Cardiac muscle cell (in vitro differentiated cells and primary cell): ENCODE data around the gene EIF5B. TPM values are rescaled to one million over a fixed set of nuclear protein-coding genes. Genes with fewer than 3 reads are reported as not detected.
"Not testable (repeated sequence)": the region's sequence is repeated elsewhere in the genome, so short reads cannot be mapped to it uniquely, and the experiment has no call there.

Experiments used
- DNase-seq, 2 donors: peaks; one replicate each; pipeline versions ENCODE4 v3.0.0 to v3.0.0-alpha.2; 2010 to 2017; ENCODE audit warnings: low read depth in 1 of 2, low spot score in 1 of 2
- H3K27ac ChIP-seq: fragments of 200-600 bp; sonication (generic); 2 replicates; pipeline ENCODE4 v1.5.1; 2016
- H3K27me3 ChIP-seq: fragments of 200-600 bp; sonication (generic); 2 replicates; pipeline ENCODE4 v1.6.0; 2016; ENCODE audit warnings: control low read depth
- H3K36me3 ChIP-seq: fragments of 200-600 bp; sonication (generic); 2 replicates; pipeline ENCODE4 v1.5.1; 2016; ENCODE audit warnings: control low read depth
- H3K4me1 ChIP-seq: fragments of 200-600 bp; sonication (generic); 2 replicates; pipeline ENCODE4 v1.8.1; 2017; ENCODE audit warnings: low read depth, mild to moderate bottlenecking, mixed run types
- H3K4me3 ChIP-seq: fragments of 200-600 bp; sonication (generic); 2 replicates; pipeline ENCODE4 v1.5.1; 2016; ENCODE audit warnings: mild to moderate bottlenecking
- H3K9me3 ChIP-seq: fragments of 200-600 bp; sonication (generic); 2 replicates; pipeline ENCODE4 v1.5.1; 2017; ENCODE audit warnings: low read depth, mild to moderate bottlenecking, control low read depth
- polyA plus RNA-seq: library from polyadenylated mRNA; unstranded; fragments of >200 nt; fragmentation: Nextera tagmentation; extraction: Ambion mirVana; gene quantifications from 2 replicates; pipeline ENCODE4 v1.2.1, GENCODE V29; 2016
- total RNA-seq: library from RNA; depleted of rRNA; stranded (reverse); fragments of >200 nt; gene quantifications from 2 replicates; pipeline ENCODE4 v1.2.3, GENCODE V29; 2016
- TF ChIP-seq, protein P1 (sequence below): IDR thresholded peaks from 2 replicates; pipeline ENCODE4 v1.5.1; 2012; ENCODE audit warnings: low read depth, mild to moderate bottlenecking, low read length

EIF5B gene, protein sequence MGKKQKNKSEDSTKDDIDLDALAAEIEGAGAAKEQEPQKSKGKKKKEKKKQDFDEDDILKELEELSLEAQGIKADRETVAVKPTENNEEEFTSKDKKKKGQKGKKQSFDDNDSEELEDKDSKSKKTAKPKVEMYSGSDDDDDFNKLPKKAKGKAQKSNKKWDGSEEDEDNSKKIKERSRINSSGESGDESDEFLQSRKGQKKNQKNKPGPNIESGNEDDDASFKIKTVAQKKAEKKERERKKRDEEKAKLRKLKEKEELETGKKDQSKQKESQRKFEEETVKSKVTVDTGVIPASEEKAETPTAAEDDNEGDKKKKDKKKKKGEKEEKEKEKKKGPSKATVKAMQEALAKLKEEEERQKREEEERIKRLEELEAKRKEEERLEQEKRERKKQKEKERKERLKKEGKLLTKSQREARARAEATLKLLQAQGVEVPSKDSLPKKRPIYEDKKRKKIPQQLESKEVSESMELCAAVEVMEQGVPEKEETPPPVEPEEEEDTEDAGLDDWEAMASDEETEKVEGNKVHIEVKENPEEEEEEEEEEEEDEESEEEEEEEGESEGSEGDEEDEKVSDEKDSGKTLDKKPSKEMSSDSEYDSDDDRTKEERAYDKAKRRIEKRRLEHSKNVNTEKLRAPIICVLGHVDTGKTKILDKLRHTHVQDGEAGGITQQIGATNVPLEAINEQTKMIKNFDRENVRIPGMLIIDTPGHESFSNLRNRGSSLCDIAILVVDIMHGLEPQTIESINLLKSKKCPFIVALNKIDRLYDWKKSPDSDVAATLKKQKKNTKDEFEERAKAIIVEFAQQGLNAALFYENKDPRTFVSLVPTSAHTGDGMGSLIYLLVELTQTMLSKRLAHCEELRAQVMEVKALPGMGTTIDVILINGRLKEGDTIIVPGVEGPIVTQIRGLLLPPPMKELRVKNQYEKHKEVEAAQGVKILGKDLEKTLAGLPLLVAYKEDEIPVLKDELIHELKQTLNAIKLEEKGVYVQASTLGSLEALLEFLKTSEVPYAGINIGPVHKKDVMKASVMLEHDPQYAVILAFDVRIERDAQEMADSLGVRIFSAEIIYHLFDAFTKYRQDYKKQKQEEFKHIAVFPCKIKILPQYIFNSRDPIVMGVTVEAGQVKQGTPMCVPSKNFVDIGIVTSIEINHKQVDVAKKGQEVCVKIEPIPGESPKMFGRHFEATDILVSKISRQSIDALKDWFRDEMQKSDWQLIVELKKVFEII
- total RNA-seq: 13.4 and 14.5 TPM in 2 replicates
- 23.0 and 25.2 TPM in 2 replicates for polyA plus RNA-seq

GRCh38 chr2:99337113-99338028, at the start of gene EIF5B:
TSS of gene EIF5B (plus strand) at chr2:99337389. CDS start at chr2:99337555, 166 bp downstream.
- no peaks in the 10 kb centered on the region for H3K27me3 ChIP-seq
- peaks cover 5% of the 10 kb centered on the region for H3K36me3 ChIP-seq
- DNase-seq: peak; percentile 97 to 98
- H3K4me3 ChIP-seq: peak within 1 kb of the TSS; percentile 94
- peak within 1 kb of the TSS; percentile 89 for H3K27ac ChIP-seq
- no peaks in the 10 kb centered on the region for H3K9me3 ChIP-seq
- H3K4me1 ChIP-seq: peaks cover 17% of the 10 kb centered on the region
- TF ChIP-seq, protein P1, sequence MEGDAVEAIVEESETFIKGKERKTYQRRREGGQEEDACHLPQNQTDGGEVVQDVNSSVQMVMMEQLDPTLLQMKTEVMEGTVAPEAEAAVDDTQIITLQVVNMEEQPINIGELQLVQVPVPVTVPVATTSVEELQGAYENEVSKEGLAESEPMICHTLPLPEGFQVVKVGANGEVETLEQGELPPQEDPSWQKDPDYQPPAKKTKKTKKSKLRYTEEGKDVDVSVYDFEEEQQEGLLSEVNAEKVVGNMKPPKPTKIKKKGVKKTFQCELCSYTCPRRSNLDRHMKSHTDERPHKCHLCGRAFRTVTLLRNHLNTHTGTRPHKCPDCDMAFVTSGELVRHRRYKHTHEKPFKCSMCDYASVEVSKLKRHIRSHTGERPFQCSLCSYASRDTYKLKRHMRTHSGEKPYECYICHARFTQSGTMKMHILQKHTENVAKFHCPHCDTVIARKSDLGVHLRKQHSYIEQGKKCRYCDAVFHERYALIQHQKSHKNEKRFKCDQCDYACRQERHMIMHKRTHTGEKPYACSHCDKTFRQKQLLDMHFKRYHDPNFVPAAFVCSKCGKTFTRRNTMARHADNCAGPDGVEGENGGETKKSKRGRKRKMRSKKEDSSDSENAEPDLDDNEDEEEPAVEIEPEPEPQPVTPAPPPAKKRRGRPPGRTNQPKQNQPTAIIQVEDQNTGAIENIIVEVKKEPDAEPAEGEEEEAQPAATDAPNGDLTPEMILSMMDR: peak; percentile 77

- H3K27ac ChIP-seq: no peak overlapping the region
Observed at GRCh38 chr2:99297994-99298393, 39.2 kb upstream of the EIF5B start.

GRCh38 chr2:99299580-99299979, 37.6 kb upstream of the EIF5B start:
- DNase-seq: no peak
- Histone ChIP-seq H3K36me3 (no peaks in the 10 kb centered on the region), H3K27me3 (no peaks in the 10 kb centered on the region), H3K4me1 (no peaks in the 10 kb centered on the region), H3K27ac (no peak overlapping the region), H3K4me3 (no peak overlapping the region), H3K9me3 (no peaks in the 10 kb centered on the region)
- TF ChIP-seq, protein P1: no peak

More at GRCh38 chr2:99297994-99298393, 39.2 kb upstream of the EIF5B start:
- H3K4me3 ChIP-seq: no peak overlapping the region
- no peaks in the 10 kb centered on the region for H3K4me1 ChIP-seq
- H3K36me3 ChIP-seq: no peaks in the 10 kb centered on the region
- TF ChIP-seq, protein P1: no peak
- peak in 1 of 2 donors; percentile 29 for DNase-seq
- H3K27me3 ChIP-seq: no peaks in the 10 kb centered on the region
- H3K9me3 ChIP-seq: no peaks in the 10 kb centered on the region

GRCh38 chr2:99301097-99301496, 36.1 kb upstream of the EIF5B start, which contains the start of gene LYG1:
TSS of gene LYG1 (minus strand) at chr2:99301197. CDS start at chr2:99295670, 5,527 bp downstream.
- H3K27ac ChIP-seq, H3K4me3 ChIP-seq, H3K9me3 ChIP-seq, H3K4me1 ChIP-seq, DNase-seq, H3K27me3 ChIP-seq, H3K36me3 ChIP-seq: not testable (repeated sequence)

DNA sequence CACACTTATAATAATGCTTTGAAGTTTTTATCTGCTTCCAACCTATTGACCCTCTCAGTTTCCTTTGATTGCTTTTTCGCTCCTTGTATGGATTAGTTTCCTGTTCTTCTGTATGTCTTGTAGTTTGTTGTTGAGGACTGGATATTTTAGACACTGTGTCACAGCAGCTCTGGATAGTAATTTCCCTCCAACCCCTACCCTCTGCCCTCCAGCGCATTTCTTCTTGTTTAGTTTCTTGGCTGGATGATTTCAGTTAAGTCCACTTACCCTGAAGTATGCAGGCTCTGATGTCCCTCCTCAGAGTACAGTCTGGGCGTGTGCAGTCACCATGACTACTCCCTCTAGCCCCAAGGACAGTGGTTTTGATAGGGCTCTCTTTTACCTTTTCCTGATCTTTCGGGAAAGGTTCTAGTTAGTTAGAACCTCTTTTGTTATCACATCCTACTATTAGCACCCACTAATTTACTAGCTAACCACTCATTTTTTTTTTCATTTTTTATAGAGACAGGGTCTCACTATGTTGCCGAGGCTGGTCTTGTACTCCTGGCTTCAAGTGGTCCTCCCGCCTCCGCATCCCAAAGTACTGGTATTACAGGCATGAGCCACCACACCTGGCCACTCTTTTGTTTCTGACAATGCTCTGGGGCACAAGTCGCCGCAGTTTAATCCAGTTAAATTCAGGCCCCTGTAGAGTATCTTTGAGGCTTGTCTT, 19.9 kb upstream of the EIF5B start:
- TF ChIP-seq, protein P1: no peak
- Histone ChIP-seq H3K4me3 (no peak overlapping the region), H3K27me3 (no peaks in the 10 kb centered on the region), H3K27ac (no peak overlapping the region), H3K9me3 (no peaks in the 10 kb centered on the region), H3K36me3 (peaks cover 37% of the 10 kb centered on the region), H3K4me1 (no peaks in the 10 kb centered on the region)
- no peak for DNase-seq

- peaks cover 40% of the 10 kb centered on the region for H3K36me3 ChIP-seq
- not testable (repeated sequence) for H3K4me1 ChIP-seq, H3K4me3 ChIP-seq, DNase-seq, H3K27ac ChIP-seq, H3K9me3 ChIP-seq, H3K27me3 ChIP-seq
Observed at GRCh38 chr2:99317873-99318200, 19.4 kb upstream of the EIF5B start.
